KG1 (cell line): ENCODE measurements around the gene GOPC.
"Not testable (repeated sequence)": the region's sequence is repeated elsewhere in the genome, so short reads cannot be mapped to it uniquely, and the experiment has no call there.

Experiments
- DNase-seq: peaks from one replicate; lab custom pipeline; 2025; lab: John Stamatoyannopoulos, UW

The GOPC gene

DNA sequence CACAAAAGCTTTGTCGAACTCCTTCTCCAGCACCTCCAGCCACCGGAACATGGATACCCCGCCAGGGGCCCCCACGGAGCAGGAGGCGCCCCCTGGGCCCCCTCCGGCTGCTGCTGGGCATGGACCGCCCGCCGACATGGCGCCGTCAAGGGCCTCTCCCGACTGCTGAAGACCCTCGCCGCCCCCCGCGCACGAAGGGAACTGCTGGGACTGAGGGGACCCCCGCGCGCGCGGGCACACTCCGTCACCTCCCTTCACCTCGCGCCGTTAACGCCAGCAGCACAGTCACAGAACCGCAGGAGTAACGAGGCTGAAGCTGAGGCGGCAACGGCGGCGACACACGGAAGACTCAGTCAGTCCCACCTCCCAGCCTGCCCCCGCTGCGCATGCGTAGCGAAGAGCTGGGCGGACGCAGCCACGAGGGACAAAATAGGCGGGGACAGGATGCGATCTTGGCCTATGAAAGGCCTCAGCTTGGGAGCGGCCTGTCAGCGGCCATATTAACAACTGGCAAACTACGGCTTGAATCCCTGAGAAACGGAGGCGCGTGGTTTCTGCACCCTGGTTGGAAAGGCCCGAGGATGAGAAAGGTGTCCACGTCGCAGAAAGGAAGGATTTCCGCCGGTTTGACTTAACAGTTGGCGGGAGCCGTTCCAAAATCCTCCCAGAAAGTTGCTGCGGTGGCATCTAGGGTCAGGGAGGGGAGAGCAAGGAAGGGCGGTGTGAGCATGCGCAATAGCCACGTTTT is at the start of gene GOPC:
Gene GOPC, minus strand, starts transcription at position 361 of the 748 bp plus-strand sequence. Its CDS starts 223 bp downstream, at position 138.
- peak; percentile 84 for DNase-seq

DNA sequence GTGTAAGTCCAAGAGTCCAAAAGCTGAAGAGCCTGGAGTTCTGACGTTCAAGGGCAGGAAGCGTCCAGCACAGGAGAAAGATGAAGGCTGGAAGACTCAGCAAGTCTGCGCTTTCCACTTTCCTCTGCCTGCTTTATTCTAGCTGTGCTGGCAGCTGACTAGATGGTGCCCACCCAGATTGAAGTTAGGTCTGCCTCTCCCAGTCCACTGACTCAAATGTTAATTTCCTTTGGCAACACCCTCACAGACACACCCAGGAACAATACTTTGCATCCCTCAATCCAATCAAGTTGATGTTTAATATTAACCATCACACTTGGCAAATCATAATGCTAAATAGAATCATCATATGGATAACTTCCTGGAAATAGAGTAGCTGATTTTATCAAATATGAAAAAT is 49.7 kb upstream of the GOPC start:
- DNase-seq: not testable (repeated sequence)

DNA sequence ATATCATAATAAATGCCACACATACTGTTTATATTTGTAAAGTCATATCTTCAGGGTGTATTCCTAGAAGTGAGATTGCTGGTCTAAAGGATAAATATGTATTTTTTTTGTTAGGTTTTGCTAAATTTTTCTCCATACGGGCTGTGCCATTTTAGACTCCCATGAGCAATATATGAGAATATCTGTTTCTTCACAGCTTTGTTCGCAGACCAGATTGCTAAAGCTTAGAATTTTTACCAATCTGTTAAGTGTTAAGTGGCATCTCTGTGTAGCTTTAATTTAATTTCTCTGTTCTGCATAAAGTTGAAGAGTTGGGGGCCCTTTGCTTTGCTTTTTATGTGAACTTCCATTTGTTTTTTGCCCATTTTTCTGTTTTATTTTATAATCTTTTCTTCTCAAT is 40.7 kb upstream of the GOPC start:
- no peak for DNase-seq

DNA sequence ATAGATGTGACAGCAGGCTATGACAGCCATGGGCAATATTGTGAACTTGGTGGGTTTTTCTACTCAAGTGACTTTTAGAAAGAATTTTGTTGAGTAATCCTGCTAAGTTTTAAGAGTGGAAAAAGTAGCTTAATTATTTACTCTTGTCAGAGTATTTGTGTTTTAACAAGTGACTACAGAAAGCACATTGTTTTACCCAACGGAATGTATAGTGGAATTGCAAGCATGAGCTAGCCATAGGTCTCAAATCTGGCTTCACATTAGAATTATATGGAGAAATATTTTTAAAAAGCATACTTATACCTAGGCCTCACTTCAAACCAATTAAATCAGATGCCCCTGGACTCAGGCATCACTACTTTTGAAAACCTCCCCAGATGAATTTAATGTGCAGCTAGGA is 35.5 kb upstream of the GOPC start:
- DNase-seq: no peak

DNA sequence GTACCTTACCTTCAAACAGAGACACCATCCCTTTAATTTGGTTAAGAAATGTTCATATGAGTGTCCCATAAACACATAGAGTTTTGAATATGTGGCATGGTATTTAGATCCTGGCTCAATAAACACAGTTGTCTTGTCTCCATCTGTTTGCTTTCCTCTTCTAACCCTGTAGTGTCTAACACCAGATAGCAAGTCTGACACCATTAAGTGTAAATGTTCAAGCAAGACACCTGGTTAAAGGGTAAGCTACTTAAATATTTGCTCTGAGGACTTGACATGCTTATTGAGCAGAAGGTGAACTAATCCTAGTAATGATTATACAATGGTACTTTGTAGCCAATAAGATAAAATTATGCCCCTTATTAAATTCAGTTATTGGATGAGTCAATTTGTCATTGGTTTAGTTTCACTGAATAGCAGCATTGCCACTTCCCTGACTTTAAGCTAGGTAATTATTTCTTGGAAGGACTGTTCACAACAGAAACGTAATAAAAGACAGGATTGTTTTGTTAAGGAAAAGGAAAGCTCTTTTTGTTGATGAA is 26.9 kb upstream of the GOPC start:
- no peak for DNase-seq

DNA sequence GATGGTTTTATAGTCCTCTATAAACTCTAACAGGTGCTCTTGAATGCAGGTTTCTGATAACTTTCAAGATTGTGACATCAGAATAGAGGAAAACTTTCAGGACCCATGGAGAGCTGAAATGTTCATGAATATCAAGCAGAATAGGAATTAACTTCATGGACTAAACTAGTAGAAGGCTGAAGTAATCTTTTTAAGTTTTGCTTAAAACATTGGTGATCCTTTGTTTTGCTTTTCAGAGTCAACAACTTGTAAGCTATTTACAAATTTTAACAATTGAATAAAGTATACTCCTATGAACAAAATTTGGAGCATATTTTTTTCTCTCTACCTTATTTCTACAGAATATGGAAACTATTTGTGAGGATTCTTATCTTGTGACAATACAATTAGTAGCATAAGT is 25.2 kb upstream of the GOPC start:
- no peak for DNase-seq

DNA sequence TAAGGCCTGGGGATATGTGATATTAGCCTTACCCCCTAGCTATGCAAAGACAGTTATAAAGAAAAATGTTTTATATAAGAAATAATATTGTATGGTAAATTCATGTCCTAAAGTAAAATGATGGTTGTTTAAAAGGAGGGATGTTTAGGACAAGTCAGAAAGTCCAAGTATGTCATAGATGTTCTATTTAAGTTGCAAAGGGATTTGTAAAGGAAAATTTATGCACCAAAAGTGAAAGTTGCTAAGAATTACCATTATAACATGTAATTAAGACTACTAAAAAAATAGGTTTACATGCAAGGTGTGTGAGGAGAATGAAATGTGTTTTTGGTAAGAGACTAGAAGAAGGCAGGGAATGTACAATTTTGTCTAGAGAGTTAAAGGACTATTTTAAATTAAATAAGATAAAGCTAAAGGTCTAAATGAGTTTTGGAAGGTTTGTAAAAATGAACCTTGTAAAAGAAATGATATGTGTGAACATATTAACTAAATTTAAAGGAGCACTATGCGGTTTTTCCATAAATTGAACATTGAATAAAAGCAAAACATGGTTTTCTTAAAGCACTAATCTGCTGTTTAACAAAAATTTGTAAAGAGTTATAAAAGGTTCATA is 22.7 kb upstream of the GOPC start:
- no peak for DNase-seq

DNA sequence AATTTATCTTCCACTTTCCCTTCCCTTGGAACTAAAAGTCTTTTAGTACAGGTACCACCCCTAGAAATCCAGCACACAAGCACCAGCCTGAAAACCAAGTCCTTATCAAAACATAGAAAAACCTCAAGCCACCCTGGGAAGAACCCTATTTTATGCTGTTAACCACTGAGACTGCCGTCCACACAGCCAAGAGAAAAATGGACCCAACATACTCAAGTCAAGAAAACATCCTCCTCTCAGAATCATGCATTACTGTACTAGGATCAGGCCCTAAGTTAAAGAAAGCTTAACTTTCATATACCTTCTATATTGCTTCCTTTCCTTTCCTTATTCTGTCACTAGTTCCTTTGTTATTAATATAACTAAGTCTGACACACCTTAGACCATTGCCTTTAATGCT is 16.9 kb upstream of the GOPC start:
- DNase-seq: no peak

DNA sequence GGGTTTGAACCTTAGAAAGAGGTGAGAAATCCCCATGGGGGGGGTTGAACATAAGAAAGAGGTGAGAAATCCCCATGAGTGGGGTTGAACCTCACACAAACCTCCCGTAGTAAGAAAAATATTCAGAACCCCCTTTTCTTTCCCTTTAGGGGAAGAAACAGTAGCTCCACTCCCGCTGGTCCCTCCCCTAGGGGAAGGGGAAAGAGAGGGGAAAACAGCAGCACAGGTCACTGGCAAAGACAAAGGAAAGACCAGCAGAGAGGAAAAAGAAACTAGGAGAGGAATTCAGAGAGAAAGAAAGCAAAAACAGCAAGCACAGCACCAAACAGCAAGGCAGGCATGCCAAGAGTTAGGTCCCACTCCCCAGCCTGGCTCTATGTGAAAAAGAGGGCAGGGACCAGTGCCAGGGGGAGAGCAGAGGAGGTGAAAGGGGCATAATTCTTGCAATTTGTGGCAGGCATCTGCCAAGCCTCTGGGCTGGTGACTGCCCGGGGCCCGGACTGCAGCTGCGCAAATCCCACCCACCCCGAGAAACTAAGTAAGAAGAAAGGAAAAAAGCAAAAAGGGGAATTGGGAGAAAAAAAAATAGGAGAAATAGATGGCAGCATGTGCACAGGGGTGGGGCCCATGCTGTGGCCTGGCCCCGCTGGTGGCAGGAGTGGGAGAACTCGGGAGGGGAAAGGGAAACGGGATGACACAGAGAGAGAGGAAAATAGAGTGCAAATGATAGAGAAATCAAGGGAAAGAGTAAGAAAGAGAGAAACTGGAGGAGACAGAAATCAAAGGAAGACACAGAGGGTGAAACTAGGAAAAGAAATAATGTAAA is 15.1 kb upstream of the GOPC start:
- no peak for DNase-seq

DNA sequence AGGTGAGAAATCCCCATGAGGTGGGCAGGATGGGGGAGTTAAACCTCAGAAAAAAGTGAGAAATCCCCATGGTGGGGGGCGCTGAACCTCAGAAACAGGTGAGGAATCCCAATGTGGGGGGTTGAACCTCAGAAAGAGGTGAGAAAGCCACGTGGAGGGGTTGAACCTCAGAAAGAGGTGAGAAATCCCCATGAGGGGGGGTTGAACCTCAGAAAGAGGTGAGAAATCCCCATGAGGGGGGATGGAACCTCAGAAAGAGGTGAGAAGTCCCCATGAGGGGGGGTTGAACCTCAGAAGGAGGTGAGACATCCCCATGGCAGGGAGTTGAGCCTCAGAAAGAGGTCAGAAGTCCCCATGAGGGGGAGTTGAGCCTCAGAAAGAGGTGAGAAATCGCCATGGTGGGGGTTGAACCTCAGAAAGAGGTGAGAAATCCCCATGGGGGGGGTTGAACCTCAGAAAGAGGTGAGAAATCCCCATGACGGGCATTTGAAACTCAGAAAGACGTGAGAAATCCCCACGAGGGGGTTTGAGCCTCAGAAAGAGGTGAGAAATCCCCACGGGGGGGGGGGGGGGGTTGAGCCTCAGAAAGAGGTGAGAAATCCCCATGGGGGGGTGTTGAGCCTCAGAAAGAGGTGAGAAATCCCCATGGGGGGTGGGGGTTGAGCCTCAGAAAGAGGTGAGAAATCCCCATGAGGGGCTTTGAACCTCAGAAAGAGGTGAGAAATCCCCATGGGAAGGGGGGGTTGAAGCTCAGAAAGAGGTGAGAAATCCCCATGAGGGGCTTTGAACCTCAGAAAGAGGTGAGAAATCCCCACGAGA is 14.3 kb upstream of the GOPC start:
- no peak for DNase-seq

DNA sequence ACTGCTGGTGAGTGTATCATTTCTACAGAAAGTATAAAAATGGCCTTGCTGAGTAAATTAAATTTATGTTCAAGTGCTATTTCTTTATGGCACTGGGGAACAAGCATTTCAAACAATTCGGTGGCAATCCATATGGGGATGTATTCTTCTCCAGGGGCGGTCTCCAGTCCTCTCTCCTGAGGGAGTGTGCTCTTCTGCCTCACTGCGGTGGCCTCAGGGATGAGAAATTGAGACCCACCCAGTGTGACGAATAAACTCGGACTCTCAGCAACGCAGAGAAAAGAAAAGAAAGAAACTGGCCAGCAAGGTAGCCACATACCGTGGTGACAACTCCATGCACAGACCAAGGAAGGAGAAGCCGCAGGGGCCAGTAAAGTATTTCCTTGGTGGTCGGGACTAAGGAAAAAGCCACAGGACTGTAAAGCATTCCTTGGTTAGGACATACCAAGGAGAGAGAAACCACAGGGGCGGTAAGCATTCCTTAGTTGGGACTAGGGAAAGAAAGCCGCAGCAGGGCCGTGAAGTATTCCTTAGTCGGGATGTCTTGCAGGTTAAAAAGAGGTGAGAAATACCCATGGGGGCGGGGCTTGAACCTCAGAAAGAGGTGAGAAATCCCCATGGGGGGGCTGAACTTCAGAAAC is 13.6 kb upstream of the GOPC start:
- no peak for DNase-seq

DNA sequence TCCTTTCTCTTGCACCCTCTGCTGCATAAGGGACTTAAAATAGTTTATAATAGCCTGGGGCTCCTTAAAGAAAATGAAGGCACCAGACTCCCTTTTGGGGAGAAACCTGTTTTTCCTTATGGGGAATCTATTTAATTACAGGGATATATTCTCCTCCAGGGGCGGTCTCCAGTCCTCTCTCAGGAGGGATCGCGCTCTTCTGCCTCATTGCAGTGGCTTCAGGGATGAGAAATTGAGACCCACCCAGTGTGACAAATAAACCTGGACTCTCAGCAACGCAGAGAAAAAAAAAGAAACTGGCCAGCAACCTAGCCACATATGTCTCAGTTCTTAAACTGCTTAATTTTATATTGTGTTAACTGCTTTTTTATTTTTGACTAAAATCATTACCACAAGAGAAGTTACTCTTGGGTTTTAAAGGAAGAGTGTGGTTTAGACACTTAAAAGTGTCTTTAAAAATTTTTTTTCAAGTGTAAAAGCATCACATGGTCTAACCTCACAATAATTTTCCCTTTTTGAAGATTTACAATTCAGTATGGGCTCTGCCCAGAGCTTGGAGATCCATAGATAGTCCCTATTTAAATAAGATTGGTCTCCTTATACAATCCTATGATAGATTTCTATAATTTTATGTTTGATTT is 11.7 kb upstream of the GOPC start:
- no peak for DNase-seq

DNA sequence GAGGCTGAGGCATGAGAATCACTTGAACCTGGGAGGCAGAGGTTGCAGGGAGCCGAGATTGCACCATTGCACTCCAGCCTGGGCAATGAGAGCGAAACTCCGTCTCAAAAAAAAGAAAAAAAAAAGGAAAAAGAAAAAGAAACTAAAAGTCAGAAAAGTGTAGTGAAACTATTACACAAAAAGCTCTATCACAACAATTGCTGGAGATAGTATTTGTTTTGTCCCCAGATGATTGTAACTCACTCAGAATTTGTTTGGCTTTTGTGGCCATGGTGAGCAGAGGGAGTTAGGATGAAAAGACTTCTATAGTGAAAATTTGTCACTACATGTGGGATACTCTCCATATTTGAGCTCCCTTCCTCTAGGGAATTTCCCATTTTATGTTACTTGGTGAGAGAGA is 5.2 kb upstream of the GOPC start:
- DNase-seq: no peak

DNA sequence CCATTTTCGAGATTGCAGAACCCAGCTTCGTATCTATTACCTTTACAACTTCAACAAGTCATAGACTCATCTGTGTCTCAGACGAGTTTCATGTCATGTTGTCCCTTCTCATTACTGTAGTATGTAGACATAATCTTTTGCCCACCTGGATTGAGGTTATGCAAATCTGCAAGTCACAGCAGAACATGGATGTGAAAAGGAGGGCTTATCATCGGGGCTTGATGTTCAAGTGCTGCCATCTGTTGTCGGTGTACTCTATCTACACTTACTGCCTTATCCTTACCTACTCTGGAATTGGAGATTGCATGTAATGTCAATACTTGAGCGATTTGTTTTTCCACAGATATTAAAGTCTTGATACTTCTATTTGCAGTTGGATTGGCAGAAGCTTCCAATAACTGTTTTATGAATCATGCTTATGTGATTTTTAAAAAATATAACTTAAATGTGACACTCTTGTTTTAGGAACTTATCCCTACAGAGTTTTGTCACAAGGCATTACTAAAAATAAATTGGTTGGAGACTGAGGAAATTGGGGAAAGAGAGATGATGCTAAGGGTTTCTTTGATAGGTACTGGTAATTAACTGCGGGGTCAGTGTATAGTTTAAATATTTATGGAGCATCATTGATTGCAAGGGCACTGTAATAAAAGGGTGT is 3.0 kb upstream of the GOPC start:
- peak; percentile 28 for DNase-seq

DNA sequence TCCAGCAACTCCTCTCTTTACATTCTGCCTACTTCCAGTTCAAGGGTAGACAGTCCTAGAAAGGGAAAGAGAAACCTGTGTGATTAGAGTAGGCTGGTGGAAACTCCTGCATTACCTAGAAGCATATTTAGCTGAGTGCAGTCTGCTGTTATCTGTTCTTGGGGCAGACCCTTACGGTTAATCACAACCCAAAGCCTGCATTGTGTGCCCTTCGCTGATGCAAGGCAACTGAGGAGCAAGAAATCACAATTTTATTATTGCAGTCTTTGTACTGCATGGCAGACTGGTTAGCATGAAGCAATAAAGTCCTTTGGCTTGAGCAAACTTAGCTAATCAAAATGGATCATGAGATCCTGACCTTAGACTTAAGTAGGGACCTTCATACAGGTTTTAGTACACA is 1.5 kb upstream of the GOPC start:
- no peak for DNase-seq

DNA sequence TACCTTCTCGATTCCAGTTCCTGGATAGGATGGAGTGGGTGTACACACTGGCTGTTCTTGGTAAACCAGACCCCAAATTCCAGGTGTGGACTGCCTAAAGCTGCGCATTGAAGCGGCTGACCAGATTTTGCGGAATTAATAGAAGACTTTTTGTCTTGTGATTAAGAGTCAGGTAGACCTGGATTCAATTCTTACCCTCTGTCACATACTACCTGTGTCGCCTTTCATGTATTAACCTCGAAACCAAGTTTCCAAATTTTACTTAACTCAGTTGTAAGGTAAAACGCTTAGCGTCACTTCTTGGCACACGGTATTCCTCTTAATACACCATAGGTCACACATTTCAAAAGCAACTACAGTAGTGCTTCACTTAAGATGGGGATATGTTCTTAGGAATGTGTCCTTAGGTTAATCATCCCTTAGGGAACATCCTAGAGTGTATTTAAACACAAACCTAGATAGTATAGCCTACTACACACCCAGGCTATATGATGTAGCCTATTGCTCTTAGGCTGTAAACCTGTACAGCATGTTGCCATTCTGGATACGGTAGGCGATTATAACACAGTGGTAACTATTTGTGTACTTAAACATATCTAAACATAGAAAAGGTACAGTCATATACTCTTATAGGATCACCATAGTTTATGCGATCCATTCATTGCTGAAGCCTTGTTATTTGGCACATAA is 733 bp upstream of the GOPC start:
- no peak for DNase-seq

DNA sequence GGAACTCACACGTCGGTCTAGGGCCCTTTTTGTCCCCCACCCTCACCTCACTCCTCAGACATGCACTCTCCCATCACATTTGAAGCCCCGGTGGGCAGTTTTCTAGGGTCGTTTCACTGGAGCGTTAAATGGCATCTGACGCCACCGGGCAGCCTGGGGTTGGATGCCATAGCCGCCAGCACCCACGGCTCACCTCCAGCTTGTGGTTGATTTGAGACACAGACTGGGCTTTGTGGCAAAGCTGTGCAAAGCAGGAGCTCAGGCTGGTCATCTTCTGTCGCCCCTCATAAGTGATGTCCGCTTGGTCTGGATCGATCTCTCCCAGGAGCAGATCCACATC is 530 bp downstream of the GOPC start:
- DNase-seq: peak; percentile 54

DNA sequence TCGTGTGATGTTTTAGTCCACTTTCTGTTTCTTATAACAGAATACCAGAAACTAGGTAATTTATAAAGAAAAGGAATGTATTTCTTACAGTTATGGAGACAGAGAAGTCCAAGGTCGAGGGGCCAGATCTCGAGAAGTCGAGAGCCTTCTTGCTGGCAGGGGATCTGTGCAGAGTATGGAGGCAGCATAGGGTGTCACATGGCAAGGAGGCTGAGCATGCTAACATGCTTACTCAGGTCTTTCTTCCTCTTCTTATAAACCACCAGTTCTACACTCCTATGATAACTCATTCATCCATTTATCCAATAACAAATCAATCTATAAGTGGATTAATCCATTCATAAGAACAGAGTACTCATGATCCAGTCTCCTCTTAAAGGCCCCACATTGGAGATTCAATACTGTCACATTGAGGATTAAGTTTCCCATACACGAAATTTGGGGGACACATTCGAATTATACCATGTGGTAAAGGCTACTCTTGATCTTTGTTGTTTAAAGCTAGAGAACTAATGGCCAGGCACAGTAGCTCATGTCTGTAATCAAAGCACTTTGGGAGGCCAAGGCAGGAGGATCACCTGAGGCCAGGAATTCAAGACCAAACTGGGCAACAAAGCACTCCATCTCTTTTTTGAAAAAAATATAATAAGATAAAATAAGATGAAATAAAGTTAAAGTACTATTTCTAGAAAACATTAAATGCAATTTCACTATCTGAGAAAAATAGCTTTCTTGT is 2.1 kb downstream of the GOPC start:
- DNase-seq: no peak

DNA sequence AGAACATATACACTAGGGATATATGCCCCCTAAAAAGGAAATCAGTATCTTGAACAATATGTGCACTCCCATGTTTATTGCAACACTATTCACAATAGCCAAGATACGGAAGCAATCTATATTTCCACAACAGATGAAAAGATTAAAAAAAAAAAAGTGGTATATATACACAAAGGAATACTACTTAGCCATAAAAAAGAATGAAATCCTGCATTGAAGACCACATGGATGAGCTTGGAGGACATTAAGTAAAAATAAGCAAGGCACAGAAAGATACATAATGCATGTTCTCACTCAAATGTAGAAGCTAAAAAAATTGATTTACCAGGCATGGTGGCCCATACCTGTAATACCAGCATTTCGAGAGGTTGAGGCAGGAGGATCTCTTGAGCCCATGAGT is 4.6 kb downstream of the GOPC start:
- DNase-seq: no peak
